Transverse colon (tissue), 4 donors: ENCODE measurements around the gene TMEM35B. TPM values are rescaled to one million over a fixed set of nuclear protein-coding genes. Genes with fewer than 3 reads are reported as not detected.

Experiments used
- DNase-seq: peaks from one replicate; pipeline ENCODE4 v3.0.0-alpha.2; 2019
- H3K27ac ChIP-seq, 4 donors: fragments of 200-600 bp; sonication (generic); 2 replicates each; pipeline ENCODE4 v1.5.1; 2016 to 2018; ENCODE audit warnings: inconsistent platforms in 4 of 4
- H3K27me3 ChIP-seq: fragments of 200-600 bp; sonication (generic); 2 replicates; pipeline ENCODE4 v1.5.1; 2017; ENCODE audit warnings: inconsistent platforms
- H3K36me3 ChIP-seq, 4 donors: fragments of 200-600 bp; sonication (generic); 2 replicates each; pipeline ENCODE4 v1.5.1; 2017 to 2019; ENCODE audit warnings: inconsistent platforms in 4 of 4
- H3K4me1 ChIP-seq, 4 donors: fragments of 200-600 bp; sonication (generic); 2 replicates each; pipeline ENCODE4 v1.5.1; 2017 to 2020; ENCODE audit warnings: inconsistent platforms in 4 of 4
- H3K4me3 ChIP-seq, 4 donors: fragments of 200-600 bp; sonication (generic); 1 replicate in 1 of 4; 2 replicates in 3 of 4; pipeline versions ENCODE4 v1.5.1 to v1.6.1; 2017 to 2019; ENCODE audit warnings: inconsistent platforms in 4 of 4
- H3K9me3 ChIP-seq, 2 donors: fragments of 200-600 bp; sonication (generic); 2 replicates each; pipeline ENCODE4 v1.5.1; 2017 to 2019; ENCODE audit warnings: inconsistent platforms in 2 of 2
- EP300 ChIP-seq: sonication (generic); formaldehyde crosslinking; IDR thresholded peaks from one replicate; pipeline ENCODE4 v1.6.1; 2017; ENCODE audit warnings: antibody characterized with exemption, low read depth
- POLR2A ChIP-seq: fragments of 450-650 bp; IDR thresholded peaks from one replicate; pipeline ENCODE4 v1.6.1; 2016; ENCODE audit warnings: antibody characterized with exemption, mild to moderate bottlenecking, moderate library complexity
- POLR2AphosphoS5 ChIP-seq, 3 donors: sonication (generic); formaldehyde crosslinking; IDR thresholded peaks; one replicate each; pipeline ENCODE4 v1.6.1; 2016; ENCODE audit warnings: antibody characterized with exemption in 3 of 3
- WGBS, 2 donors: methylation state at CpG; one replicate each; pipeline ENCODE4 v1.1.5; 2018; ENCODE audit warnings: low coverage in 1 of 2; 5-methylcytosine and 5-hydroxymethylcytosine counted together
- in situ Hi-C, 4 donors: fragments of 200-750 bp; cut with MboI; loops; one replicate each; pipeline versions ENCODE4 v1.15.0 to v1.15.1; 2017; ENCODE audit warnings: low sequenced_read_pairs in 3 of 4, low pct_ligation_motif_present in 1 of 4, low pct_unique_long_range_greater_than_20kb in 1 of 4
- intact Hi-C: fragments of 100-400 bp; cut with DNase I; formaldehyde crosslinking; loops from one replicate; pipeline ENCODE4 v1.15.1; 2023; ENCODE audit warnings: low total_unique reads
- total RNA-seq, 4 donors: library from RNA; depleted of rRNA; stranded (reverse); fragments of >200 nt; gene quantifications; one replicate each; pipeline ENCODE4 v1.1.0, GENCODE V29; 2016
- TF ChIP-seq, protein P1 (sequence below), 5 experiments: fragments of 200-600 bp in 3 of 5; fragments of 450-650 bp in 2 of 5; sonication (generic) in 3 of 5; IDR thresholded peaks; 1 replicate in 2 of 5; 2 replicates in 3 of 5; pipeline ENCODE4 v1.5.1; 2016 to 2017; ENCODE audit warnings: antibody characterized with exemption in 5 of 5, inconsistent platforms in 3 of 5, mild to moderate bottlenecking in 2 of 5, moderate library complexity in 1 of 5

The TMEM35B gene
- total RNA-seq, 4 donors from 2014 or later, result 24.3 to 35.8 (median 26.5) TPM; not detected in 1

DNA sequence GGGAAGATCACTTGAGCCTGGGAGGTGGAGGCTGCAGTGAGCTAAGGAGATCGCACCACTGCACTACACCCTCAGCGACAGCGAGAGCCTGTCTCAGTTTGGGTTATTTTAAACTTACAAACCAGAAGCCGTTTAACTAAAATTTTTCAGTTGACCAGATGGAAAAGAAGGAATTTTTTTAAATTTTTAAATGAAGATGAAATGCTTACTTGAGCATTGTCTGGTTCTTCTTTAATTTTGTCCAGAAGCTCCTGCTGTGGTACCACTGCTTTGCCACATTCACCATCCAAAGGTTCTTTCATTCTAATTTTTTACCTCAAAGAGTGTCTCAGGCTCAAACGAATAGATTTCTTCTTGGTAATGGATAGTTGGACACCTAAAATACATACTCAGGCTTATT lies 45.2 kb upstream of the TMEM35B start:
- in situ Hi-C loops (no loop called here), intact Hi-C loops (no loop called here)
- Histone ChIP-seq H3K4me3 (peak overlapping the region in 3 of 4 donors; percentile 54 to 68 (median 57)), H3K27me3 (no peaks in the 10 kb centered on the region), H3K36me3 (peaks cover 0 to 5% (median 0%) of the 10 kb centered on the region in 4 donors), H3K4me1 (peaks cover 11 to 22% (median 19%) of the 10 kb centered on the region in 4 donors), H3K9me3 (peaks cover 0 to 8% of the 10 kb centered on the region in 2 donors), H3K27ac (peak overlapping the region; percentile 88 to 95 (median 90))
- TF ChIP-seq POLR2AphosphoS5 (IDR thresholded peaks at IDR 0.05) (no peak), POLR2A (no peak), EP300 (no peak)
- TF ChIP-seq, protein P1, sequence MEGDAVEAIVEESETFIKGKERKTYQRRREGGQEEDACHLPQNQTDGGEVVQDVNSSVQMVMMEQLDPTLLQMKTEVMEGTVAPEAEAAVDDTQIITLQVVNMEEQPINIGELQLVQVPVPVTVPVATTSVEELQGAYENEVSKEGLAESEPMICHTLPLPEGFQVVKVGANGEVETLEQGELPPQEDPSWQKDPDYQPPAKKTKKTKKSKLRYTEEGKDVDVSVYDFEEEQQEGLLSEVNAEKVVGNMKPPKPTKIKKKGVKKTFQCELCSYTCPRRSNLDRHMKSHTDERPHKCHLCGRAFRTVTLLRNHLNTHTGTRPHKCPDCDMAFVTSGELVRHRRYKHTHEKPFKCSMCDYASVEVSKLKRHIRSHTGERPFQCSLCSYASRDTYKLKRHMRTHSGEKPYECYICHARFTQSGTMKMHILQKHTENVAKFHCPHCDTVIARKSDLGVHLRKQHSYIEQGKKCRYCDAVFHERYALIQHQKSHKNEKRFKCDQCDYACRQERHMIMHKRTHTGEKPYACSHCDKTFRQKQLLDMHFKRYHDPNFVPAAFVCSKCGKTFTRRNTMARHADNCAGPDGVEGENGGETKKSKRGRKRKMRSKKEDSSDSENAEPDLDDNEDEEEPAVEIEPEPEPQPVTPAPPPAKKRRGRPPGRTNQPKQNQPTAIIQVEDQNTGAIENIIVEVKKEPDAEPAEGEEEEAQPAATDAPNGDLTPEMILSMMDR (IDR thresholded peaks at IDR 0.05), result no peak
- 28 to 80% methylated on average over 2 to 5 of the region's 5 CpGs for WGBS, 2 donors
- DNase-seq, result no peak

DNA sequence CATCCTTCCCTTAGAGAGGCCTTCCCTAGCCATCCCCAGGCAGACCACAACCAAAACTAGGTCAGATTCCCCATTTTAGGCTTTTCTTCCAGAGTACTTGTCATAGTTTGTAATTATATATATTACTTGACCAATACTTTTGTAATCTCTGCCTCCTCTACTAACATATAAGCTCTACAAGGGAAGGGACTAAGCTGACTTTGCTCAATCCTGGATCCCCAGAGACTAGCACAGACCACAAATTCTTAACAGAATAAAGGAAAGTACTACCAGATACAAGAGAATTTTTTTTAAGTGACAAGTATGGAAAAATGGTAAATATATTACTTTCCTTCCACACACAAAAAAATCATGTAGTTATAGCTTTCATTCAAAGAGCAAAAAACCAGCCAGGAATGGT lies 44.6 kb upstream of the TMEM35B start:
- H3K4me3 ChIP-seq, result peak overlapping the region in 1 of 4 donors; percentile 68
- H3K27me3 ChIP-seq, result no peaks in the 10 kb centered on the region
- TF ChIP-seq POLR2A (no peak), EP300 (no peak), POLR2AphosphoS5 (IDR thresholded peaks at IDR 0.05) (no peak)
- TF ChIP-seq, protein P1 (IDR thresholded peaks at IDR 0.05), result no peak
- in situ Hi-C loops, result no loop called here
- intact Hi-C loops, result no loop called here
- no peak overlapping the region for H3K27ac ChIP-seq
- peaks cover 0 to 5% (median 0%) of the 10 kb centered on the region in 4 donors for H3K36me3 ChIP-seq
- H3K4me1 ChIP-seq, result peaks cover 11 to 22% (median 19%) of the 10 kb centered on the region in 4 donors
- DNase-seq, result no peak
- peaks cover 0 to 8% of the 10 kb centered on the region in 2 donors for H3K9me3 ChIP-seq

DNA sequence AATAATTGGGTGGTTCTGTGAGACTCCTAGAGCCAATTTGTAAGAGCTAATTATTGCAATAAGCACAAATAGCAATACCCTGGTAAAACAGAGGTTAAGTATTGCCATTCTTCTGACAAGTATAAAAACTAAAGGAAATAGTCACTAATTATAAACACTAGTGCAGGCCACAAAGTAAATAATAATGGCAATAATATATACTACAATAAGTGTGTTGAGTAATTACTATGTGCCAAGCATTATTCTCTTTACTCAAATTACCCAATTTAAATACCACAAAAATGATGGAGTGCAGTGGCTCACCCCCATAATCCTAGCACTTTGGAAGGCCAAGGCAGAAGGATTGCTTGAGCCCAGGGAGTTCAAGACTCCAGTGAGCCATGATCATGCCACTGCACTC lies 31.3 kb upstream of the TMEM35B start:
- Histone ChIP-seq H3K4me3 (no peak overlapping the region), H3K4me1 (no peaks in the 10 kb centered on the region), H3K27me3 (no peaks in the 10 kb centered on the region), H3K36me3 (peaks cover 0 to 49% (median 21%) of the 10 kb centered on the region in 4 donors), H3K27ac (no peak overlapping the region), H3K9me3 (no peaks in the 10 kb centered on the region)
- DNase-seq, result no peak
- intact Hi-C loops (no loop called here), in situ Hi-C loops (no loop called here)
- TF ChIP-seq POLR2A (no peak), EP300 (no peak)
- TF ChIP-seq, protein P1 (IDR thresholded peaks at IDR 0.05), result no peak

DNA sequence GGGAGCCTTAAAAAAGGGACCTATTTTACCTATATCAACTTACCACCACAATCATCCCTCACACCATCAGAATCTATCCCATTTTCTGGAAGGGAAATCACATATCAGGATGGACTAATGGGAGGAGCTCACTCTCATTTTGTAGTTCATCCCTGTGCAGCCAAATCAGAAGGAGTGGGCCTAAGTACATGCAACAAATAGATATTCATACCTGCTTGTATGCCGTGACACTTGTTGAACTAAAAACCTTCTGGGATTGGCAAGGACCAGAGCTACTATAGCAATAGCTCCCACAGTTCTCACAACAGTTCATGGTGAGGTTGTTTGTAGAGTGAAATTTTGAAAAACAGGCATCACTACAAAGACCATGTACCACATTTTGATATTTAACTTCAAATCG lies 29.3 kb upstream of the TMEM35B start:
- H3K36me3 ChIP-seq, result peaks cover 0 to 65% (median 26%) of the 10 kb centered on the region in 4 donors
- in situ Hi-C loops (no loop called here), intact Hi-C loops (no loop called here)

More for the DNA sequence above, 29.3 kb upstream of the TMEM35B start:
- DNase-seq, result no peak
- 91 to 96% methylated on average over 2 of the region's 2 CpGs for WGBS, 2 donors
- H3K27ac ChIP-seq, result no peak overlapping the region
- no peak for TF ChIP-seq POLR2AphosphoS5 (IDR thresholded peaks at IDR 0.05)
- TF ChIP-seq POLR2A, result no peak
- TF ChIP-seq, protein P1 (IDR thresholded peaks at IDR 0.05), result no peak
- TF ChIP-seq EP300, result no peak
- H3K4me3 ChIP-seq, result no peak overlapping the region
- H3K27me3 ChIP-seq, result no peaks in the 10 kb centered on the region
- H3K9me3 ChIP-seq, result no peaks in the 10 kb centered on the region
- H3K4me1 ChIP-seq, result no peaks in the 10 kb centered on the region
